Endothelial cell of umbilical vein (primary cell): Measurements from ENCODE around the gene TARBP1. TPM values are rescaled to one million over a fixed set of nuclear protein-coding genes. Genes with fewer than 3 reads are reported as not detected.

ENCODE experiments used
- BruUV-seq: library from RNA; stranded (reverse); fragments of 400-500 nt; replicated peaks from 2 replicates; lab custom pipeline; 2021; lab: Mats Ljungman, UMichigan
- CTCF ChIA-PET: fragments of 300-600, 350-600 bp; sonication (Branson Sonifier 250); formaldehyde crosslinking; loops from one replicate; lab custom pipeline; 2021; ENCODE audit warnings: antibody characterized with exemption, inconsistent platforms; lab: Charles Lee
- POLR2A ChIA-PET: fragments of 300-600, 350-600 bp; sonication (Branson Sonifier 250); formaldehyde crosslinking; loops from one replicate; lab custom pipeline; 2021; ENCODE audit warnings: antibody characterized with exemption, inconsistent platforms; lab: Charles Lee
- DNase-seq: peaks from one replicate; pipeline ENCODE4 v3.0.0-alpha.2; 2011; ENCODE audit warnings: low read depth, low spot score
- FAIRE-seq: peaks from 2 replicates; lab custom pipeline; 2011; peaks lifted over from hg19 to GRCh38; lab: Jason Lieb, UNC
- H2AFZ ChIP-seq: 2 replicates; pipeline ENCODE4 v1.6.0; 2012; ENCODE audit warnings: low read depth, low read length, control low read depth, inconsistent platforms
- H3K27ac ChIP-seq: 2 replicates; pipeline ENCODE4 v1.5.1; 2011; ENCODE audit warnings: low read depth, mild to moderate bottlenecking, control low read depth, low read length, moderate library complexity; ENCODE audit not compliant: insufficient read depth
- H3K27me3 ChIP-seq, 2 experiments: 2 replicates each; pipeline versions ENCODE4 v1.6.0 to v1.6.1; 2011; ENCODE audit warnings: low read length in 2 of 2, mixed read lengths in 1 of 2; ENCODE audit not compliant: control insufficient read depth in 2 of 2, insufficient read depth in 2 of 2
- H3K36me3 ChIP-seq, 2 experiments: 2 replicates in 1 of 2; 3 replicates in 1 of 2; pipeline ENCODE4 v1.5.1; 2011; ENCODE audit warnings: low read length in 2 of 2, mild to moderate bottlenecking in 1 of 2, moderate library complexity in 1 of 2; ENCODE audit not compliant: control insufficient read depth in 2 of 2, insufficient read depth in 2 of 2; ENCODE audit errors: extremely low read depth in 1 of 2
- H3K4me1 ChIP-seq: 3 replicates; pipeline ENCODE4 v1.5.1; 2011; ENCODE audit warnings: mild to moderate bottlenecking, low read length; ENCODE audit not compliant: control insufficient read depth, insufficient read depth; ENCODE audit errors: extremely low read depth
- H3K4me2 ChIP-seq: 2 replicates; pipeline ENCODE4 v1.6.1; 2011; ENCODE audit warnings: low read length, control low read depth, mixed read lengths; ENCODE audit not compliant: insufficient read depth
- H3K4me3 ChIP-seq, 3 experiments: fragments of 200-600 bp in 1 of 3; sonication (generic), shearing (Covaris generic) in 1 of 3; replicated peaks in 1 of 3; 2 replicates each; pipeline ENCODE4 v1.5.1; 2011 to 2016; ENCODE audit warnings: control low read depth in 3 of 3, low read length in 3 of 3, mild to moderate bottlenecking in 2 of 3, inconsistent platforms in 1 of 3, low read depth in 1 of 3, moderate library complexity in 1 of 3; ENCODE audit not compliant: insufficient read depth in 1 of 3
- H3K79me2 ChIP-seq: 2 replicates; pipeline ENCODE4 v1.6.0; 2012; ENCODE audit warnings: low read length, inconsistent platforms; ENCODE audit not compliant: control insufficient read depth, insufficient read depth
- H3K9ac ChIP-seq: replicated peaks from 2 replicates; pipeline ENCODE3; 2011; ENCODE audit warnings: low read length, control low read depth; ENCODE audit not compliant: insufficient read depth; ENCODE audit errors: extremely low read depth
- H3K9me1 ChIP-seq: replicated peaks from 3 replicates; pipeline ENCODE4 v1.6.0; 2011; ENCODE audit warnings: mild to moderate bottlenecking, low read length; ENCODE audit not compliant: control insufficient read depth, insufficient read depth; ENCODE audit errors: extremely low read depth
- H3K9me3 ChIP-seq: replicated peaks from 2 replicates; pipeline ENCODE4 v1.5.1; 2012; ENCODE audit warnings: low read length, inconsistent platforms; ENCODE audit not compliant: control insufficient read depth, insufficient read depth
- H4K20me1 ChIP-seq: replicated peaks from 2 replicates; pipeline ENCODE3; 2011; ENCODE audit warnings: mild to moderate bottlenecking, low read length; ENCODE audit not compliant: control insufficient read depth, insufficient read depth; ENCODE audit errors: extremely low read depth
- CTCF ChIP-seq, 2 donors: IDR thresholded peaks; 1 replicate in 1 of 2; 2 replicates in 1 of 2; pipeline ENCODE4 v1.5.1; 2011; ENCODE audit warnings: low read length in 2 of 2, mild to moderate bottlenecking in 2 of 2, moderate library complexity in 2 of 2, control low read depth in 1 of 2, inconsistent platforms in 1 of 2, low read depth in 1 of 2; ENCODE audit not compliant: insufficient read depth in 1 of 2; ENCODE audit errors: extremely low read depth in 1 of 2
- FOS ChIP-seq: IDR thresholded peaks from 2 replicates; pipeline ENCODE4 v1.6.1; 2011; ENCODE audit warnings: mild to moderate bottlenecking, low read length, moderate library complexity, borderline replicate concordance; ENCODE audit not compliant: insufficient read depth
- GATA2 ChIP-seq: IDR thresholded peaks from 2 replicates; pipeline ENCODE4 v1.7.0; 2011; ENCODE audit warnings: low read depth, mild to moderate bottlenecking, moderate library complexity, mixed read lengths, low read length; ENCODE audit not compliant: insufficient read length, insufficient read depth
- MYC ChIP-seq: IDR thresholded peaks from one replicate; pipeline ENCODE4 v1.6.1; 2011; ENCODE audit warnings: mild to moderate bottlenecking, low read depth, low read length
- dilution Hi-C: fragments of 300-500 bp; cut with MboI; formaldehyde crosslinking; loops from one replicate; pipeline ENCODE4 v1.15.0; 2019; ENCODE audit warnings: low sequenced_read_pairs; ENCODE audit not compliant: extremely low pct_ligation_motif_present
- intact Hi-C: fragments of 100-400 bp; cut with micrococcal nuclease; formaldehyde crosslinking; loops from one replicate; pipeline ENCODE4 v1.10.0; 2022
- polyA plus RNA-seq, 4 experiments: library from polyadenylated mRNA; depleted of rRNA in 3 of 4; stranded (reverse) in 3 of 4; unstranded in 1 of 4; fragments of >200 nt; gene quantifications; 2 replicates each; pipeline versions ENCODE4 v1.2.1 to v1.2.3, GENCODE V29; 2011 to 2012; ENCODE audit warnings: missing spikeins in 1 of 4
- total RNA-seq: library from RNA; stranded (reverse); gene quantifications from 2 replicates; pipeline ENCODE4 v1.2.3, GENCODE V29; 2021

The TARBP1 gene
- total and polyA plus RNA-seq, 2 donors (not counting 3 experiments of a cell fraction or from before 2014, with no cell fraction given), result 17.3 to 23.4 TPM

- no peak overlapping the region for H3K4me3 ChIP-seq
- CTCF ChIA-PET, result interaction anchor here (1.3 kb wide), 1 partner anchor 32 kb away, joined by 3 read pairs; no protein-coding TSS in a partner anchor
- no TSS peak for BruUV-seq
- intact Hi-C loops, result no loop called here
- H3K9ac ChIP-seq, result no peak overlapping the region
- no peak overlapping the region for H3K27ac ChIP-seq
- DNase-seq, result peak; percentile 38
- no peaks in the 10 kb centered on the region for H3K27me3 ChIP-seq
- H3K4me2 ChIP-seq, result no peak overlapping the region
- no peaks in the 10 kb centered on the region for H4K20me1 ChIP-seq
- H3K9me3 ChIP-seq, result no peaks in the 10 kb centered on the region
- dilution Hi-C loops, result no loop called here
- TF ChIP-seq GATA2 (no peak), CTCF (IDR thresholded peaks at IDR 0.05; ENCODE audit: extremely low read depth in 1 of 2, insufficient read depth in 1 of 2, low read depth in 1 of 2, low read length in 2 of 2) (no peak), FOS (peak; percentile 58), MYC (no peak)
- POLR2A ChIA-PET, result no interaction called here
- FAIRE-seq, result peak; percentile 69
- H3K36me3 ChIP-seq, result no peaks in the 10 kb centered on the region
- H3K9me1 ChIP-seq, result no peaks in the 10 kb centered on the region
- H3K4me1 ChIP-seq, result peaks cover 19% of the 10 kb centered on the region
- H3K79me2 ChIP-seq, result no peaks in the 10 kb centered on the region
- peak overlapping the region; percentile 33 for H2AFZ ChIP-seq
Measured at GRCh38 chr1:234433563-234434285, 45.3 kb downstream of the TARBP1 start.
